Activated T-helper 1 cell treated with anti-CD3 and anti-CD28 coated beads, Interleukin-2, amount 50 U/mL, for 16 hours (primary cell): ENCODE measurements around the gene IMPG2.

Experiments used
- DNase-seq, 2 donors: peaks; one replicate each; pipeline ENCODE4 v3.0.0-alpha.2; 2020; ENCODE audit warnings: low read depth in 1 of 2, low spot score in 1 of 2

Gene IMPG2

GRCh38 chr3:101189176-101189575, 131.2 kb downstream of the IMPG2 start:
- DNase-seq, result no peak

GRCh38 chr3:101185341-101185740, 135.0 kb downstream of the IMPG2 start:
- DNase-seq, result no peak

GRCh38 chr3:101184111-101184510, 136.3 kb downstream of the IMPG2 start:
- no peak for DNase-seq

GRCh38 chr3:101183151-101183550, 137.2 kb downstream of the IMPG2 start:
- DNase-seq, result no peak

- DNase-seq, result no peak
Measured at GRCh38 chr3:101182734-101183133, 137.6 kb downstream of the IMPG2 start.

GRCh38 chr3:101181801-101182200, 138.6 kb downstream of the IMPG2 start:
- DNase-seq, result no peak

GRCh38 chr3:101179637-101180036, 140.7 kb downstream of the IMPG2 start:
- DNase-seq, result no peak

GRCh38 chr3:101177577-101177976, 142.8 kb downstream of the IMPG2 start:
- DNase-seq, result no peak
